Gastrocnemius medialis (tissue), 4 donors: Measurements from ENCODE around the gene CACNA1C. TPM values are rescaled to one million over a fixed set of nuclear protein-coding genes. Genes with fewer than 3 reads are reported as not detected.

ENCODE experiments used
- ATAC-seq, 2 donors: fragments of 150-250 bp; one replicate each; pipeline ENCODE4 v1.9.1; 2016
- DNase-seq, 2 donors: peaks; one replicate each; pipeline ENCODE4 v3.0.0-alpha.2; 2019
- H3K27ac ChIP-seq, 4 donors: fragments of 200-600 bp; sonication (generic); 1 replicate in 1 of 4; 2 replicates in 3 of 4; pipeline ENCODE4 v1.5.1; 2016 to 2018; ENCODE audit warnings: mild to moderate bottlenecking in 2 of 4, moderate library complexity in 1 of 4
- H3K27me3 ChIP-seq, 3 donors: fragments of 200-600 bp; sonication (generic) in 2 of 3; 1 replicate in 1 of 3; 2 replicates in 2 of 3; pipeline versions ENCODE4 v1.5.1 to v1.6.0; 2016 to 2019; ENCODE audit warnings: mild to moderate bottlenecking in 1 of 3, moderate library complexity in 1 of 3
- H3K36me3 ChIP-seq, 2 donors: fragments of 200-600 bp; sonication (generic) in 1 of 2; one replicate each; pipeline ENCODE4 v1.5.1; 2017 to 2018
- H3K4me1 ChIP-seq, 2 donors: fragments of 200-600 bp; sonication (generic) in 1 of 2; one replicate each; pipeline ENCODE4 v1.5.1; 2016 to 2017; ENCODE audit warnings: mild to moderate bottlenecking in 2 of 2
- H3K4me3 ChIP-seq, 4 donors: fragments of 200-600 bp; sonication (generic) in 3 of 4; 1 replicate in 1 of 4; 2 replicates in 3 of 4; pipeline ENCODE4 v1.5.1; 2016 to 2019; ENCODE audit warnings: mild to moderate bottlenecking in 2 of 4
- H3K9me3 ChIP-seq, 3 donors: fragments of 200-600 bp; sonication (generic) in 2 of 3; 1 replicate in 1 of 3; 2 replicates in 2 of 3; pipeline ENCODE4 v1.5.1; 2016 to 2019
- CTCF ChIP-seq, 5 experiments: fragments of 450-650 bp in 3 of 5; fragments of 200-600 bp in 2 of 5; sonication (generic) in 2 of 5; IDR thresholded peaks in 4 of 5; conservative IDR thresholded peaks in 1 of 5; 1 replicate in 4 of 5; 2 replicates in 1 of 5; pipeline ENCODE4 v1.5.1; 2016 to 2019; ENCODE audit warnings: antibody characterized with exemption in 5 of 5, mild to moderate bottlenecking in 3 of 5, moderate library complexity in 3 of 5
- POLR2A ChIP-seq, 2 donors: fragments of 450-650 bp; IDR thresholded peaks; one replicate each; pipeline ENCODE4 v1.6.1; 2017; ENCODE audit warnings: antibody characterized with exemption in 2 of 2, mild to moderate bottlenecking in 2 of 2, moderate library complexity in 2 of 2
- in situ Hi-C, 4 donors: fragments of 200-750 bp; cut with MboI; loops; one replicate each; pipeline versions ENCODE4 v1.15.0 to v1.8.0; 2017; ENCODE audit warnings: low sequenced_read_pairs in 4 of 4
- intact Hi-C: fragments of 100-400 bp; cut with DNase I; formaldehyde crosslinking; loops from one replicate; pipeline ENCODE4 v1.15.1; 2023; ENCODE audit warnings: low total_unique reads
- total RNA-seq, 4 donors: library from RNA; depleted of rRNA; stranded (reverse); fragments of >200 nt; gene quantifications; one replicate each; pipeline versions ENCODE4 v1.1.0 to v1.2.3, GENCODE V29; 2016

Gene CACNA1C
- total RNA-seq, 4 donors from 2014 or later: 0.80 to 1.8 (median 0.91) TPM

GRCh38 chr12:2393996-2394395 is 341.2 kb downstream of the CACNA1C start:
- in situ Hi-C loops (no loop called here), intact Hi-C loops (no loop called here)
- TF ChIP-seq CTCF (IDR thresholded peaks at IDR 0.05 in 4 of 5, conservative IDR thresholded peaks at IDR 0.05 in 1 of 5) (no peak), POLR2A (IDR thresholded peaks at IDR 0.05) (no peak)
- ATAC-seq (no peak), DNase-seq (no peak)
- no peak overlapping the region for H3K27ac ChIP-seq
- no peaks in the 10 kb centered on the region for H3K9me3 ChIP-seq
- no peaks in the 10 kb centered on the region for H3K36me3 ChIP-seq
- H3K27me3 ChIP-seq: no peaks in the 10 kb centered on the region
- H3K4me1 ChIP-seq: peaks cover 10% of the 10 kb centered on the region in 2 donors
- no peak overlapping the region for H3K4me3 ChIP-seq

DNA sequence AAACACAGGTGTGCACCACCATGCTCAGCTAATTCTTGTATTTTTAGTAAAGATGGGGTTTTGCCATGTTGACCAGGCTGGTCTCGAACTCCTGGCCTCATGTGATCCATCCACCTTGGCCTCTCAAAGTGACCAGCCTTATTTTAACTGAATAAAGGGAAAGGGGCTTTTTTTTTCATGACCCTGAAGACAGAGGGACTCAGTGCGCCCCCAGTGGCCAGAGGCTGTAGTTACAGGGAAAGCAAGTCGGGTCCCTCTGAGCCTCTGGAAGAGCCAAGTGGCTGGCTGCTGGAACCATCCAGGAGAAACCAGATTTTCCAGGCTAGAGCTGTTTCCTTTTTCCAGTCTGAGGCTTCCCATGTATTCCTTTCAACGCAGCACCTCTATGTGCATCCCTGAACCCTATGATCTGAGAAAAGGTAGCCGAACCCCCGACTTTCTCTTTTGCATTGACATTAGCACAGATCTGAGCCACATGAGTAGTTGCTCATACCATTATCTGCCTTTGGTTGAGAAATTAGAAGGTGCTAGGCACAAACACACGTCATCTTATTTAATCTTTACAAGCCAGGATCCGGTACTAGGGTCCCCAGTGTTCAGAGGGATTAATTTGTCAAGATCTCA is 342.7 kb downstream of the CACNA1C start:
- Histone ChIP-seq H3K4me3 (no peak overlapping the region), H3K27me3 (no peaks in the 10 kb centered on the region), H3K27ac (no peak overlapping the region), H3K36me3 (no peaks in the 10 kb centered on the region), H3K4me1 (peaks cover 10% of the 10 kb centered on the region in 2 donors), H3K9me3 (no peaks in the 10 kb centered on the region)
- no peak for TF ChIP-seq POLR2A (IDR thresholded peaks at IDR 0.05)
- peak; percentile 61 to 78 (median 74) for TF ChIP-seq CTCF (IDR thresholded peaks at IDR 0.05 in 4 of 5, conservative IDR thresholded peaks at IDR 0.05 in 1 of 5)
- ATAC-seq (peak in 1 of 2 donors; percentile 44), DNase-seq (no peak)
- in situ Hi-C loops: no loop called here
- intact Hi-C loops: no loop called here

DNA sequence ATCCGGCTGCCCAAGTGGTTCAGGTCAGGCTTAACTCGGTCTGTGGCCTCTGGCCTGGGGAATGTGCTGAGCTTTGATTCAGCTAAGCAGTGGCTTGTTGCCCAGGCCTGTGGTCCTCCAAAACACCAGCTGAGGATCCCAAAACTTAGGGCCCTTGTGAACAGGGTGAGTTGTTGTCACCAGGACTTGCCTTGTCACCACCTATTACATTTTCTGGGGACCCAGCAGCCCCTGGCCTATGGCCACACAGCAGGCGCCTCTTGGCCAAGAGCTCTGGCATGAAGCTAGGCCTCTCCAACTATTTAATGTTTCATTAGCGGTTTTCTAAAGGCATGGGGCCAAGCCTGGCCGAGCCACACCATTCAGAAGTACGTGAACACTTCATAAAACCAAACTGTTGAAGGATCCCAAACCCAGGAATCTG is 343.7 kb downstream of the CACNA1C start:
- no peak overlapping the region for H3K4me3 ChIP-seq
- peak in 1 of 2 donors; percentile 34 for ATAC-seq
- DNase-seq: peak in 1 of 2 donors; percentile 16
- intact Hi-C loops (no loop called here), in situ Hi-C loops (no loop called here)
- TF ChIP-seq CTCF (IDR thresholded peaks at IDR 0.05 in 4 of 5, conservative IDR thresholded peaks at IDR 0.05 in 1 of 5): no peak
- no peak for TF ChIP-seq POLR2A (IDR thresholded peaks at IDR 0.05)
- H3K9me3 ChIP-seq: no peaks in the 10 kb centered on the region
- H3K36me3 ChIP-seq: no peaks in the 10 kb centered on the region
- H3K27me3 ChIP-seq: no peaks in the 10 kb centered on the region
- no peak overlapping the region for H3K27ac ChIP-seq
- H3K4me1 ChIP-seq: peaks cover 10% of the 10 kb centered on the region in 2 donors

DNA sequence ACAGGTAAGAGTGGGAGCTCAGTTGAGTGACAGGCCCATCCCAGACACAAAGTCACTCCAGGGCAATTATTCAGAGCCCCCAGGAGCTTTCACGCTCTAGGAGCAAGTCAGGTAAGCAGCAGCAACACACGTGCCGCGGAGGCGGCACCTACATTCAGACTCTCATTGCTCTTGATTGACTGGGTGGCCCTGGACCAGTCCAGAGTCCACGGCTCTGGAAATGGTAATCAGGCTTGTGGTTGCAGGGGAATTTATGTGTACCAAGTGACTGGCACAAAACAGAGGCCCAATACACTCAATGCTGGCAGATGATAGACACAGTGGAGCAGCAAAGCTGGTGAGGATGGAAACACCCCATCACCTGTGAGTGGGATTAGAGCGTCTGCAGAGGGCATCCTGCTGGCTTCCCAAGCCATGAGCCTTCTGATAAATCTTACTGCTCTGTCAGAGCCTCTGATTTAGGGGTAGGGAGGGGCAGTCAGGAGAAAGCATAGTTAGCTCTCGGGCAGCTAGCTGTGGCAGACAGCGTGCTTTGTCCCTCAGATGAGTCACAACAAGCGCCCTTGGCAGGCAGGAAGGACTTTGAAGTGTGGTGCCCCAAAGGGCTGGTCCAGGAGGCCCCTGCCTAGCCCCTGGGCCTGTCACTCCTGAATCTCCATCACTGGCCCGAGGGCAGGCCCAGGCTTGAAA is 344.7 kb downstream of the CACNA1C start:
- in situ Hi-C loops: no loop called here
- no peaks in the 10 kb centered on the region for H3K9me3 ChIP-seq
- H3K27me3 ChIP-seq: no peaks in the 10 kb centered on the region
- no peak for DNase-seq
- H3K27ac ChIP-seq: no peak overlapping the region
- intact Hi-C loops: no loop called here
- no peak overlapping the region for H3K4me3 ChIP-seq
- H3K36me3 ChIP-seq: no peaks in the 10 kb centered on the region
- no peak for TF ChIP-seq POLR2A (IDR thresholded peaks at IDR 0.05)
- TF ChIP-seq CTCF (IDR thresholded peaks at IDR 0.05 in 4 of 5, conservative IDR thresholded peaks at IDR 0.05 in 1 of 5): no peak
- H3K4me1 ChIP-seq: peaks cover 10% of the 10 kb centered on the region in 2 donors
- no peak for ATAC-seq
